Astrocyte (in vitro differentiated cells and primary cell): ENCODE measurements around the gene PIK3C2B.

Experiments
- CTCF ChIP-seq: IDR thresholded peaks from 2 replicates; pipeline ENCODE4 v1.5.1; 2011; ENCODE audit warnings: low read depth, mild to moderate bottlenecking, inconsistent platforms, low read length, moderate library complexity; ENCODE audit not compliant: insufficient read depth
- EZH2 ChIP-seq: IDR thresholded peaks from 2 replicates; pipeline ENCODE4 v1.6.1; 2012; ENCODE audit warnings: mild to moderate bottlenecking, low read length, inconsistent platforms; ENCODE audit not compliant: insufficient read depth

- no peak for TF ChIP-seq CTCF
- TF ChIP-seq EZH2: no peak
Observed at GRCh38 chr1:204495078-204495753, 611 bp upstream of the PIK3C2B start.
